A549 (cell line): ENCODE measurements around the gene GTPBP3. TPM values are rescaled to one million over a fixed set of nuclear protein-coding genes. Genes with fewer than 3 reads are reported as not detected.

Experiments used
- ATAC-seq, 2 experiments: fragments of 200-7000 bp in 1 of 2; fragments of >200 bp in 1 of 2; cut with Nextera tagmentation in 1 of 2; cut with Tn5 transposase in 1 of 2; 3 replicates each; pipeline versions ENCODE4 v1.8.0 to v1.9.1; 2018 to 2020; ENCODE audit warnings: mild to moderate bottlenecking in 1 of 2, moderate library complexity in 1 of 2
- CTCF ChIA-PET: fragments of 300-600 bp; sonication (Branson Sonifier 250); formaldehyde crosslinking; extraction: SDS; loops from one replicate; lab custom pipeline; 2021; ENCODE audit warnings: antibody characterized with exemption, inconsistent platforms; lab: Yijun Ruan, JAX
- POLR2A ChIA-PET: fragments of 350-600 bp; formaldehyde crosslinking; extraction: SDS; loops from one replicate; lab custom pipeline; 2021; ENCODE audit warnings: antibody characterized with exemption, inconsistent platforms; lab: Yijun Ruan, JAX
- DNase-seq, 2 experiments: peaks; one replicate each; pipeline versions ENCODE4 v3.0.0 to v3.0.0-alpha.2; 2011 to 2016; ENCODE audit warnings: low read depth in 1 of 2, low spot score in 1 of 2
- FAIRE-seq: peaks from 2 replicates; lab custom pipeline; 2011; peaks lifted over from hg19 to GRCh38; lab: Jason Lieb, UNC
- H3K27ac ChIP-seq, 2 experiments: fragments of >200 bp; sonication (Bioruptor Twin); formaldehyde crosslinking; 3 replicates each; pipeline ENCODE4 v1.5.1; 2016 to 2017
- H3K4me1 ChIP-seq: fragments of >200 bp; sonication (Bioruptor Twin); formaldehyde crosslinking; 3 replicates; pipeline ENCODE4 v1.6.1; 2016
- H3K4me2 ChIP-seq: fragments of >200 bp; sonication (Bioruptor Twin); formaldehyde crosslinking; 3 replicates; pipeline ENCODE4 v1.6.1; 2016
- H3K4me3 ChIP-seq: fragments of >200 bp; sonication (Bioruptor Twin); formaldehyde crosslinking; 3 replicates; pipeline ENCODE4 v1.5.1; 2016
- H3K9me3 ChIP-seq: fragments of >200 bp; sonication (Bioruptor Twin); formaldehyde crosslinking; 3 replicates; pipeline ENCODE4 v1.6.1; 2016
- ATOH8 ChIP-seq: fragments of 250-450 bp; sonication (Bioruptor Pico); IDR thresholded peaks from 2 replicates; pipeline ENCODE4 v1.5.0; 2020; ENCODE audit warnings: low read depth, mild to moderate bottlenecking, moderate library complexity
- BHLHE40 ChIP-seq: IDR thresholded peaks from 2 replicates; pipeline ENCODE4 v1.6.1; 2012; ENCODE audit warnings: low read depth, low read length, inconsistent platforms
- CBX8 ChIP-seq: fragments of 200-600 bp; sonication (generic); IDR thresholded peaks from 2 replicates; pipeline ENCODE4 v1.6.1; 2016
- CHD4 ChIP-seq: fragments of 200-600 bp; sonication (generic); IDR thresholded peaks from 2 replicates; pipeline ENCODE4 v1.6.1; 2016; ENCODE audit warnings: antibody characterized with exemption, mild to moderate bottlenecking, borderline replicate concordance
- E2F6 ChIP-seq: IDR thresholded peaks from 2 replicates; pipeline ENCODE4 v1.6.1; 2012; ENCODE audit warnings: low read depth, borderline replicate concordance
- EHF ChIP-seq: fragments of 250-450 bp; sonication (Bioruptor Pico); IDR thresholded peaks from 2 replicates; pipeline ENCODE4 v1.5.0; 2020; ENCODE audit warnings: mild to moderate bottlenecking
- FOSB ChIP-seq: fragments of 250-450 bp; sonication (Bioruptor Pico); IDR thresholded peaks from 2 replicates; pipeline ENCODE4 v1.5.0; 2020; ENCODE audit warnings: mild to moderate bottlenecking, moderate library complexity
- FOSL2 ChIP-seq, 2 experiments: fragments of 450-650 bp in 1 of 2; fragments of >200 bp in 1 of 2; sonication (Bioruptor Twin) in 1 of 2; formaldehyde crosslinking; IDR thresholded peaks; 2 replicates each; pipeline versions ENCODE4 v1.5.0 to v1.6.1; 2016 to 2020; ENCODE audit warnings: mild to moderate bottlenecking in 1 of 2, moderate library complexity in 1 of 2
- FOXS1 ChIP-seq: fragments of 250-450 bp; sonication (Bioruptor Pico); IDR thresholded peaks from 2 replicates; pipeline ENCODE4 v1.5.0; 2020; ENCODE audit warnings: mild to moderate bottlenecking, moderate library complexity
- GATA3 ChIP-seq: IDR thresholded peaks from 2 replicates; pipeline ENCODE4 v1.6.1; 2012; ENCODE audit warnings: borderline replicate concordance
- HDAC2 ChIP-seq: fragments of 200-600 bp; sonication (generic); IDR thresholded peaks from 2 replicates; pipeline ENCODE4 v1.6.1; 2016
- HEYL ChIP-seq: fragments of 250-450 bp; sonication (Bioruptor Pico); IDR thresholded peaks from 2 replicates; pipeline ENCODE4 v1.8.0; 2021; ENCODE audit warnings: mild to moderate bottlenecking, moderate library complexity
- HMGXB4 ChIP-seq: fragments of 250-450 bp; sonication (Bioruptor Pico); IDR thresholded peaks from 2 replicates; pipeline ENCODE4 v1.5.0; 2021; ENCODE audit warnings: mild to moderate bottlenecking, moderate library complexity, borderline replicate concordance
- HOXB13 ChIP-seq: fragments of 250-450 bp; sonication (Bioruptor Pico); IDR thresholded peaks from 2 replicates; pipeline ENCODE4 v1.5.0; 2020; ENCODE audit warnings: low read depth, mild to moderate bottlenecking, moderate library complexity
- HOXB5 ChIP-seq: fragments of 250-450 bp; sonication (Bioruptor Pico); IDR thresholded peaks from 2 replicates; pipeline ENCODE4 v1.5.0; 2020; ENCODE audit warnings: mild to moderate bottlenecking, moderate library complexity
- JUN ChIP-seq, 2 experiments: fragments of >200 bp; sonication (Bioruptor Twin); formaldehyde crosslinking; IDR thresholded peaks; 2 replicates in 1 of 2; 3 replicates in 1 of 2; pipeline ENCODE4 v1.6.1; 2016 to 2017
- KDM1A ChIP-seq: fragments of 200-600 bp; sonication (generic); IDR thresholded peaks from 2 replicates; pipeline ENCODE4 v1.6.1; 2016; ENCODE audit warnings: low read depth, mild to moderate bottlenecking
- MAZ ChIP-seq: fragments of 150-350 bp; IDR thresholded peaks from 2 replicates; pipeline ENCODE4 v1.6.1; 2014; ENCODE audit warnings: antibody characterized with exemption, low read depth, low read length, borderline replicate concordance
- NPAS2 ChIP-seq: fragments of 250-450 bp; sonication (Bioruptor Pico); IDR thresholded peaks from 2 replicates; pipeline ENCODE4 v1.8.0; 2022; ENCODE audit warnings: mild to moderate bottlenecking, moderate library complexity, borderline replicate concordance
- POLR2AphosphoS2 ChIP-seq: conservative IDR thresholded peaks from 2 replicates; pipeline ENCODE4 v1.6.1; 2012; ENCODE audit warnings: low read length, improper control_type of control experiment, inconsistent platforms
- TP53 ChIP-seq: fragments of 250-450 bp; sonication (Bioruptor Pico); IDR thresholded peaks from 2 replicates; pipeline ENCODE4 v1.5.0; 2021; ENCODE audit warnings: mild to moderate bottlenecking, moderate library complexity
- ZNF302 ChIP-seq: fragments of 250-450 bp; sonication (Bioruptor Pico); IDR thresholded peaks from 2 replicates; pipeline ENCODE4 v1.9.0; 2021; ENCODE audit warnings: inconsistent platforms, mild to moderate bottlenecking, moderate library complexity
- ZSCAN20 ChIP-seq: fragments of 250-450 bp; sonication (Bioruptor Pico); IDR thresholded peaks from 2 replicates; pipeline ENCODE4 v1.8.0; 2022; ENCODE audit warnings: mild to moderate bottlenecking, moderate library complexity
- WGBS: methylation state at CpG from one replicate; pipeline ENCODE4 v1.1.6; 2017; ENCODE audit errors: missing lambda C conversion rate; 5-methylcytosine and 5-hydroxymethylcytosine counted together
- polyA plus RNA-seq, 4 experiments: library from polyadenylated mRNA; depleted of rRNA in 3 of 4; stranded (reverse); fragments of >200 nt; fragmentation: RNase III in 1 of 4; extraction: RNeasy Plus Mini Kit Qiagen cat#74134 plus additional on column Dnase treatment in 1 of 4; gene quantifications; 2 replicates in 3 of 4; 3 replicates in 1 of 4; pipeline ENCODE4 v1.2.3, GENCODE V29; 2011 to 2017
- TF ChIP-seq, protein P1 (sequence below): fragments of >200 bp; sonication (Bioruptor Twin); formaldehyde crosslinking; IDR thresholded peaks from 3 replicates; pipeline ENCODE4 v1.5.1; 2016
- TF ChIP-seq, protein P2 (sequence below): fragments of 200-600 bp; sonication (generic); IDR thresholded peaks from 2 replicates; pipeline ENCODE4 v1.6.1; 2016; ENCODE audit warnings: antibody characterized with exemption, mild to moderate bottlenecking, moderate library complexity

Gene GTPBP3
- polyA plus RNA-seq, 2 of the 4 experiments (the other 2 are of a cell fraction), result 10.6 to 19.3 TPM

DNA sequence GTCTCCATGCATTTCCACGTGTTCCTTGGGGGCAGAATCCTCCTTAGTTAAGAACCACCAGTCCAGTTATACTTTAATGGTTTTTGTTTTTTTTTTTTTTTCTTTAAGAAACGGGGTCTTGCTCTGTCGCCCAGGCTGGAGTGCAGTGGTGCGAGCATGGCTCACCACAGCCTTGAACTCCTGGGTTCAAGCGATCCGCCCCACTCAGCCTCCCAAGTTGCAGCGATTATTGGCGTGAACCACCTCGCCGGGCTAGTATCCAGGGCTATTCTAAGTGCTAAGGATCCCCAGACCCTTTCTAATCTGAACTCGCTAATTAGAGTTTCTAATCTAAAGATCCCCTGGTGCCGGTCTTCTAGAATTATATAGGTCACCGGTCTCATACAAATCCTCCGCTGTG, 43.7 kb upstream of the GTPBP3 start:
- ChIA-PET CTCF (interaction anchor here (0.7 to 9.0 kb wide), 11 partner anchors 9 to 471 kb away, joined by 3 to 98 read pairs (median 3); partner anchors contain the start of genes ABHD8, ANKLE1, DDA1 and MRPL34), POLR2A (interaction anchor here (0.6 to 1.4 kb wide), 3 partner anchors 11 to 27 kb away, joined by 3 to 15 read pairs (median 5); partner anchors contain the start of genes BABAM1 and MRPL34)
- ATAC-seq (no peak), FAIRE-seq (no peak), DNase-seq (no peak)
- Histone ChIP-seq H3K4me3 (peak overlapping the region; percentile 67; the same call in 1 of the 3 replicates), H3K9me3 (0 out of 3 replicates have a peak, but pooled peaks cover 3% of the 10 kb centered on the region), H3K4me2 (peak overlapping the region; percentile 91), H3K27ac (peak overlapping the region; percentile 87 to 89; a peak in 4 of 6 replicates), H3K4me1 (peaks cover 23% of the 10 kb centered on the region; the same call in 2 of the 3 replicates)
- TF ChIP-seq POLR2AphosphoS2 (no peak), FOXS1 (no peak), KDM1A (no peak), CHD4 (no peak), HDAC2 (no peak), FOSL2 (IDR thresholded peaks at IDR 0.05) (no peak), FOSL2 (CRISPR knock-in tag; IDR thresholded peaks at IDR 0.05) (no peak), BHLHE40 (no peak), E2F6 (no peak), GATA3 (no peak), EHF (CRISPR knock-in tag) (no peak), HOXB13 (CRISPR knock-in tag) (no peak), FOSB (CRISPR knock-in tag) (no peak), ZNF302 (CRISPR knock-in tag) (no peak), JUN (IDR thresholded peaks at IDR 0.05) (no peak), NPAS2 (CRISPR knock-in tag) (no peak)
- TF ChIP-seq, protein P1, sequence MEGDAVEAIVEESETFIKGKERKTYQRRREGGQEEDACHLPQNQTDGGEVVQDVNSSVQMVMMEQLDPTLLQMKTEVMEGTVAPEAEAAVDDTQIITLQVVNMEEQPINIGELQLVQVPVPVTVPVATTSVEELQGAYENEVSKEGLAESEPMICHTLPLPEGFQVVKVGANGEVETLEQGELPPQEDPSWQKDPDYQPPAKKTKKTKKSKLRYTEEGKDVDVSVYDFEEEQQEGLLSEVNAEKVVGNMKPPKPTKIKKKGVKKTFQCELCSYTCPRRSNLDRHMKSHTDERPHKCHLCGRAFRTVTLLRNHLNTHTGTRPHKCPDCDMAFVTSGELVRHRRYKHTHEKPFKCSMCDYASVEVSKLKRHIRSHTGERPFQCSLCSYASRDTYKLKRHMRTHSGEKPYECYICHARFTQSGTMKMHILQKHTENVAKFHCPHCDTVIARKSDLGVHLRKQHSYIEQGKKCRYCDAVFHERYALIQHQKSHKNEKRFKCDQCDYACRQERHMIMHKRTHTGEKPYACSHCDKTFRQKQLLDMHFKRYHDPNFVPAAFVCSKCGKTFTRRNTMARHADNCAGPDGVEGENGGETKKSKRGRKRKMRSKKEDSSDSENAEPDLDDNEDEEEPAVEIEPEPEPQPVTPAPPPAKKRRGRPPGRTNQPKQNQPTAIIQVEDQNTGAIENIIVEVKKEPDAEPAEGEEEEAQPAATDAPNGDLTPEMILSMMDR, result no peak
- TF ChIP-seq, protein P2, sequence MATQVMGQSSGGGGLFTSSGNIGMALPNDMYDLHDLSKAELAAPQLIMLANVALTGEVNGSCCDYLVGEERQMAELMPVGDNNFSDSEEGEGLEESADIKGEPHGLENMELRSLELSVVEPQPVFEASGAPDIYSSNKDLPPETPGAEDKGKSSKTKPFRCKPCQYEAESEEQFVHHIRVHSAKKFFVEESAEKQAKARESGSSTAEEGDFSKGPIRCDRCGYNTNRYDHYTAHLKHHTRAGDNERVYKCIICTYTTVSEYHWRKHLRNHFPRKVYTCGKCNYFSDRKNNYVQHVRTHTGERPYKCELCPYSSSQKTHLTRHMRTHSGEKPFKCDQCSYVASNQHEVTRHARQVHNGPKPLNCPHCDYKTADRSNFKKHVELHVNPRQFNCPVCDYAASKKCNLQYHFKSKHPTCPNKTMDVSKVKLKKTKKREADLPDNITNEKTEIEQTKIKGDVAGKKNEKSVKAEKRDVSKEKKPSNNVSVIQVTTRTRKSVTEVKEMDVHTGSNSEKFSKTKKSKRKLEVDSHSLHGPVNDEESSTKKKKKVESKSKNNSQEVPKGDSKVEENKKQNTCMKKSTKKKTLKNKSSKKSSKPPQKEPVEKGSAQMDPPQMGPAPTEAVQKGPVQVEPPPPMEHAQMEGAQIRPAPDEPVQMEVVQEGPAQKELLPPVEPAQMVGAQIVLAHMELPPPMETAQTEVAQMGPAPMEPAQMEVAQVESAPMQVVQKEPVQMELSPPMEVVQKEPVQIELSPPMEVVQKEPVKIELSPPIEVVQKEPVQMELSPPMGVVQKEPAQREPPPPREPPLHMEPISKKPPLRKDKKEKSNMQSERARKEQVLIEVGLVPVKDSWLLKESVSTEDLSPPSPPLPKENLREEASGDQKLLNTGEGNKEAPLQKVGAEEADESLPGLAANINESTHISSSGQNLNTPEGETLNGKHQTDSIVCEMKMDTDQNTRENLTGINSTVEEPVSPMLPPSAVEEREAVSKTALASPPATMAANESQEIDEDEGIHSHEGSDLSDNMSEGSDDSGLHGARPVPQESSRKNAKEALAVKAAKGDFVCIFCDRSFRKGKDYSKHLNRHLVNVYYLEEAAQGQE, result no peak
- 92% methylated on average over 12 of the region's 14 CpGs for WGBS

DNA sequence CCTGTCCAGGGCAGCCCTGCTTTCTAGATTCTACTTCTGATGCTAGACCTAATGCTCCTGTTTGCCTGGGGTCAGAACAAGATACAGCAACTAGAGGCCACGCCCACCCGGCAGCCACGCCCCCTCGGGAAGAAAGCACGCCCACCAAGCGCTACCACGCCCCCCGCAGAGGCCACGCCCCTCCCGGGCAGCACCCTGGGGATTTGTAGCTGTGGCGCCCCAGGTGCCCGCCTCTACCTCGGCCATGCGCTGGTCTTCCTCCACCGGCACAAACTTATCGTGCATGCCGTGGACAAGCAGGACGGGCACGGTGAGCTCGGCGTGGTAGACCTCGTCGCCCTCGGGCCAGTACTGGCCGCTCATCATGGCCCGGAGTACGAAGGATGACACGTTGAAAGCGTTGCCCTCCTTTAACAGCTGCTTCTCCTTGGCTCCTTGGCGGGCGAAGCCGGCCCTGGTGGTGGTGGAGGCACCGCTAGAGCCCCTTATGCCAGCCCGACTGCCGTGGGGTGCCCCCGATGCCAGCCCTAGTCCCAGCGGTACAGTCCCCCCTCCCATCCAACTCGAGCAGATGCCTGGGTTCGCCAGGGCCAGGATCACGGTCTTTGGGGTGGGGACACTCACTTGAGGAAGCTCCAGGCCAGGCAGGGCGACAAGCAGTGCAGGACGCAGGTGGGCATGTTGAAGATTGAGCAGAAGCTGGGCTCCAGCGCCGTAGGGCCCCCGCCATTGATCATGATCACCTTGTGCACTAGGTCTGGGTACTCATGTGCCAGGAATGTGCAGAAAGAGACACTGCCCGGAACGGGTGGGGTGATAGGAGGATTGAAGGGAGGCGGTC, 43.1 kb upstream of the GTPBP3 start:
- no peak for FAIRE-seq
- WGBS, result 88% methylated on average over 7 of the region's 48 CpGs
- CTCF ChIA-PET, result interaction anchor here (0.6 to 9.0 kb wide), 3 partner anchors 11 to 40 kb away, joined by 3 to 98 read pairs (median 3); partner anchors contain the start of genes ABHD8, DDA1 and MRPL34
- Histone ChIP-seq H3K27ac (no peak overlapping the region), H3K4me3 (no peak overlapping the region), H3K4me1 (peaks cover 23% of the 10 kb centered on the region; the same call in 2 of the 3 replicates), H3K9me3 (0 out of 3 replicates have a peak, but pooled peaks cover 3% of the 10 kb centered on the region), H3K4me2 (peak overlapping the region; percentile 91; the same call in 2 of the 3 replicates)
- ATAC-seq, result 0 out of 6 replicates have a peak, but pooled peaks of 1 of the 2 experiments have one; percentile 8
- DNase-seq, result peak; percentile 42 to 60
- POLR2A ChIA-PET, result interaction anchor here (0.6 kb wide), 1 partner anchor 23 kb away, joined by 3 read pairs; no protein-coding TSS in a partner anchor
- TF ChIP-seq TP53 (CRISPR knock-in tag) (no peak), MAZ (no peak), CBX8 (no peak), CHD4 (no peak), ZSCAN20 (CRISPR knock-in tag) (no peak), HMGXB4 (CRISPR knock-in tag) (no peak), ATOH8 (no peak), HEYL (CRISPR knock-in tag) (no peak), HOXB5 (CRISPR knock-in tag) (no peak), JUN (IDR thresholded peaks at IDR 0.05) (no peak)
